ENCODE data around the gene KLHL11. TPM values are rescaled to one million over a fixed set of nuclear protein-coding genes. Genes with fewer than 3 reads are reported as not detected.
"Not testable (repeated sequence)": the region's sequence is repeated elsewhere in the genome, so short reads cannot be mapped to it uniquely, and the experiment has no call there.

KLHL11 gene
- total RNA-seq, 1 experiment from 2014 or later = 13.3 TPM

DNA sequence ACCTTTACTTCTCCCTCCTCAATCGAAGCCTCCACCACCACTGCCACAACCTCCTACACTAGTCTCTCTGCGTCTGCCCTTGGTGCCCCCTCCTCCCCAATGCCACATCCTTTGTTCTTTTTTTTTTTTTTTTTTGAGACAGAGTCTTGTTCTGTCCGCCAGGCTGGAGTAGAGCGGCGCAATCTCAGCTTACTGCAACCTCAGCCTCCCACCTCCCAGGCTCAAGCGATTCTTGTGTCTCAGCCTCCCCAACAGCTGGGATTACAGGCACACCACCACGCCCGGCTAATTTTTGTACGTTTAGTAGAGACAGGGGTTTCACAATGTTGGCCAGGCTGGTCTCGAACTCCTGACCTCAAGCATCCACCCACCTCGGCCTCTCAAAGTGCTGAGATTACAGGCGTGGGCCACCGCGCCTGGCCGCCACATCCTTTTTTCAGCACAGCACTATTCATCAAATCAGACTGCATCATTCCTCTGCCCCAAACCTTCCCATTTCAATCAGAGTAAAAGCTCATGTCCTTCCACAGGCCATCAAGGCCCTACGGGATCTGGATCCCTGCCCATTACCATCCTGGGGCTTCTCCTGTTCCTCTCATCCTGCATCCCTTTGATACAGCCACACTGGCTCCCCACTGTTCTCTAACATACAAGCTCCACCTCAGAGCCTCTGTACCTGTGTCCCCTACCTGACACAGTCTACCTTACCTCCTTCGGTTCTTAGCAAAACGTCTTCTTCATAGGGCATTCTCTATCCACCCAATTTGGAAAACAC lies 2.0 kb downstream of the KLHL11 start:
- H3K36me3 ChIP-seq = peaks cover 17% of the 10 kb centered on the region
- DNase-seq = no peak
- no peaks in the 10 kb centered on the region for H3K27me3 ChIP-seq
- peak overlapping the region; percentile 83 for H3K4me3 ChIP-seq
- no peaks in the 10 kb centered on the region for H3K9me3 ChIP-seq

DNA sequence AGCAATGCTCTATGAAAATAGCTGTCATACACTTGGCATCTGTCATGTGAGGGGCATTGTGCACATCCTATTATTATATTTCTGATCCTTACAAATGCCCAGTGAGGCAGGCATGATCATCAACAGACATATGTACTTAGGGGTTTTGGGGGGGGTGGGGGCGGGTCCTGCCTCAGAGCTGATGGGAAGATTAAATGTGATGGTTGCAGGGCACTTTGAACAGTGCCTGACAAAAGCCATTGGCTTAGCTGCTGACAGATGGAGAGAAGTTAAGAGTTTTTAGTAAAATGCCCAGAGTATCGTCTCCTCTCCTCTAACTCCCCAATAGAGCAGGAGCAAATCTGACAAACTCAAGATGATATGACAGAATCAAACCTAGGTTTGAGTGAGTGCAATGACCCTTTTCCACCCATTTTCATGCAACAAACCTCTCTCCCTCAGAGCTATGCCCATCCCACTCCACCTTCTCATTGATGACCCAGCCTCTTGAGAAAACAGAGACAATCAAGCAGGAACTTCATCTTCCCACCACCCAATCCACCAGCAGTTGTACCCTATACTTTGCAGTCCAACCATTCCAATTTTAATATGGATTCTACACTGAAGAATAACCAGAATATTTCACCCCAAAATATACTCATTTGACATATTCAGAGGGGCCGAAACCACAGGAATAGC lies 4.8 kb downstream of the KLHL11 start:
- no peaks in the 10 kb centered on the region for H3K27me3 ChIP-seq
- no peaks in the 10 kb centered on the region for H3K9me3 ChIP-seq
- no peaks in the 10 kb centered on the region; the same call in 1 of the 2 replicates for H3K36me3 ChIP-seq
- no peak for DNase-seq
- H3K4me3 ChIP-seq = no peak overlapping the region

DNA sequence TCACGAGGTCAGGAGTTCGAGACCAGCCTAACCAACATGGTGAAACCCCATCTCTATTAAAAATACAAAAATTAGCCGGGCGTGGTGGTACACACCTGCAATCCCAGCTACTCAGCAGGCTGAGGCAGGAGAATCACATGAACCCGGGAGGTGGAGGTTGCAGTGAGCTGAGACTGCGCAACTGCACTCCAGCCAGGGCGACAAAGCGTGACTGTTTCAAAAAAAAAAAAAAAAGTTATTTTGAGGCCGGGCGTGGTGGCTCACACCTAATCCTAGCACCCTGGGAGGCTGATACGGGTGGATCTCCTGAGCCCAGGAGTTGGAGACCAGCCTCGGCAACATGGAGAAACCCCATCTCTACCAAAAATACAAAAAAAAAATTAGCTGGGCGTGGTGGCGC lies 13.8 kb downstream of the KLHL11 start:
- not testable (repeated sequence) for H3K27me3 ChIP-seq, H3K4me3 ChIP-seq, H3K9me3 ChIP-seq, DNase-seq
- peaks cover 38% of the 10 kb centered on the region for H3K36me3 ChIP-seq

DNA sequence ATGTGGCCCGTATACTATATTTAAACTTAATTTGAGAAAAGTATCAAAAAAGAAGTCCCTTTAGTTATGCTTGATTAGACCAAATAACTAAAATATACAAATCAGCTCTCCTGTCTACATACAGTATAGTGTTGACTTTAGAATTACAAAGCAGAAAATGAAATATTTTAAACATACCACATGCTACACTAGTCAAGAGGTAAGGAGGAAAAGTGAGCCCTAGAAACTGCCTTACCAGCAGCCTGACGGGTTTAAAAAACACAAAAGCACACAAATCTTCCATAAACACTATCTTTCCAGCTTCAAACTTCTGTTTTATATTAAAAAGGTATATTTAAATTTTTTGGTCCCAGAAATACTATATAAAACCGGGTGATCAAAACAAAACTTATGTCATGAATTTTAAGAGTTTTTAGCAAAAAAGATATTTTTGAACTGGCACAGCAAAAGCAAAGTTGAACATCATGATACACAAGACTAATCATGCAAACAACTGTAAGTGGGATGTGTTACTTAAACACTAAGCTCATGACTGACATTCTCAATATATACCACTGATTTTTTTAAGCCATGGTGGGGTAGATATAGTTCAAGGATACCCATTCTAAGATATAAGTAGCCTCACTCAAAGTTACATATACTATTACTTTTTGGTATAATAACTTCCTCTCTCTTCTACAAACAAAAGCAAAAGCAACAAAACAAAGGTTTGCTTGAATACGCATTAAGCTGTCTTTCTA lies 15.8 kb downstream of the KLHL11 start:
- DNase-seq = no peak
- Histone ChIP-seq H3K4me3 (no peak overlapping the region), H3K27me3 (no peaks in the 10 kb centered on the region)

DNA sequence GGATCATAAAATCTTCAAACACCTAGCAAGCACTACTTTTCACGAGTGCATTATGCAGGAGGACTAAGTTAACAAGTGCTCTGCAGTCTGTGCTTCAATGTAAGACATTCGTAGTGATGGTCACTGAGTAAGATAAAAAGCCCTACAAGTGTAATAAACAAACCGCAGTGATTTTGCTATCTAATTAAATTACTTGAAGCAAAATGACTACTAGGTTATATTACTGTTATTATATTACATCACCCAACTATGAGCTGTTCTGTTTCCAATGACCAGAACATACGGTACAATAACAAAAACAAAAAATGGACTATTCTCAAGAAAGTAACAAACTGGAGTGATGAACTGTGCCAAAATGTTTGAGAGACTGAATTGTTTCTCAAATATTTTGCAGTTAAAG lies 16.4 kb downstream of the KLHL11 start:
- Histone ChIP-seq H3K27me3 (no peaks in the 10 kb centered on the region), H3K9me3 (no peaks in the 10 kb centered on the region), H3K36me3 (peaks cover 24% of the 10 kb centered on the region), H3K4me3 (no peak overlapping the region)
- no peak for DNase-seq

More for the DNA sequence above, 15.8 kb downstream of the KLHL11 start:
- Histone ChIP-seq H3K9me3 (no peaks in the 10 kb centered on the region), H3K36me3 (peaks cover 30% of the 10 kb centered on the region)

DNA sequence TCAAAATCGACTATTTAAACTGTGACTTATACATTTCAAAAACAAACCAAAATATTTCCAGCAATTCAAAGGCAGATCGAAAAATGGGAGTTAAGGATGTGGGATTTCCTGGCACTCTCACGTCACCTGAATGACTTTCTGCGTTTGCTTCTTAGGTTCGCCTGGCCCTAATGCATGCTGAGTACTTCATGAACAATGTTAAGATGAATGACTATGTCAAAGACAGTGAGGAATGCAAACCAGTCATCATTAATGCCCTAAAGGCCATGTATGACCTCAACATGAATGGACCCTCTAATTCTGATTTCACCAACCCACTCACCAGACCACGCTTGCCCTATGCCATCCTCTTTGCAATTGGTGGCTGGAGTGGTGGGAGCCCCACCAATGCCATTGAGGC lies 20.3 kb downstream of the KLHL11 start:
- DNase-seq = no peak
- Histone ChIP-seq H3K9me3 (no peaks in the 10 kb centered on the region), H3K4me3 (no peak overlapping the region), H3K36me3 (peaks cover 3% of the 10 kb centered on the region), H3K27me3 (no peaks in the 10 kb centered on the region)

DNA sequence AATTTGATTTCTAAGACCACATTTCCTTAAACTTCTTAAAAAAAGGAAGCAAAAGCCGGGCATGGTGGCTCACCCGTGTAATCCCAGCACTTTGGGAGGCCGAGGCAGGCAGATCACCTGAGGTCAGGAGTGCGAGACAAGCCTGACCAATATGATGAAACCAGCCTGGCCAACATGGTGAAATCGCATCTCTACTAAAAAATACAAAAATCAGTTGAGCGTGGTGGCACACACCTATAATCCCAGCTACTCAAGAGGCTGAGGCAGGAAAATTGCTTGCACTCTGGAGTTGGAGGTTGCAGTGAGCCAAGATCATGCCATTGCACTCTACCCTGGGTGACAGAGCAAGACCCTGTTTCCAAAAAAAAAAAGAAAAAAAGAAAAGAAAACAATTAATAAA lies 24.4 kb downstream of the KLHL11 start:
- not testable (repeated sequence) for H3K36me3 ChIP-seq, H3K9me3 ChIP-seq, H3K4me3 ChIP-seq, H3K27me3 ChIP-seq, DNase-seq

DNA sequence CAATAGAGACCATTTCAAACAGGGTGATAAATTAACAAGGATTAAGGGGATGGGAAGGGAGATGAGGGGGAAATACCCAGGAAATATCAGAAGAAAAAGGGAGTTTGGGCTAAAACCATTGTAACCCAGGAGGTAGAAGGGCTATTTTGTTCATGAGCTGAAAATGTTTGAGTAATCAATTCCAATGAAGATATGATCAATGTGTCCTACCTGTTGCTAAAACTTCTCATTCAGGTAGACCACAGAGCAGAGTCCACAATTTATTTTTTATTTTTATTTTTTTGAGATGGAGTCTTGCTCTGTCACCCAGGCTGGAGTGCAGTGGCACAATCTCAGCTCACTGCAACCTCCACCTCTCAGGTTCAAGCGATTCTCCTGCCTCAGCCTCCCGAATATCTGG lies 25.8 kb downstream of the KLHL11 start:
- not testable (repeated sequence) for H3K27me3 ChIP-seq, DNase-seq, H3K9me3 ChIP-seq, H3K4me3 ChIP-seq, H3K36me3 ChIP-seq

DNA sequence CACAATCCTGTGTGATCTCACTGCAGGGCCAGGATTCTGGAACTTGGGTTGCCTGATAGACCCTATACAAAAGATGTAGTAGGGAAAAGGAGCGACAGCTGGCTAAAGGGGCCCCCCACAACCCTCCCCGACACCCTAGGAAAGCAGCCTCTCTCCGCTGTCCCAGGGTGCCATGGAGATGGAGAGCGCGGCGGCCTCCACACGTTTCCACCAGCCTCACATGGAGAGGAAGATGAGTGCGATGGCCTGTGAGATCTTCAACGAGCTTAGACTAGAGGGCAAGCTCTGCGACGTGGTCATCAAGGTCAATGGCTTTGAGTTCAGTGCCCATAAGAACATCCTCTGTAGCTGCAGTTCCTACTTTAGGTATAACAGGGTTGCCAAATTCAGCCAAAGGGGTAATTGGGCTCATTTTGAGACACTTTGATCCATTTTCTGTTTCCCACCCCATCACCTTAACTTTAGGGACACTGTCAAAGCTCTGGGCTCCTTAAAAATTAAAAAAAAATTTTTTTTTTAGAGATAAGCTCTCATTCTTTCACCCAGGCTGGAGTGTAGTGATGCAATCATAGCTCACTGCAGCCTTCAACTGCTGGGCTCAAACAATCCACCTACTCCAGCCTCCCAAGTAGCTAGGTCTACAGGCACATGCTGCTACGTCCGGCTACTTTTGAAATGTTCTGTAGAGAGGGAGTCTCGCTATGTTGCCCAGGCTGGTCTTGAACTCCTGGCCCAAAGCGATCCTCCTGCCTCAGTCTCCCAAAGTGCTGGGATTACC lies 27.3 kb downstream of the KLHL11 start, which contains the start of gene KLHL10:
Gene KLHL10 (plus strand): TSS at position 65 of the 778 bp plus-strand sequence. CDS start 108 bp downstream, at position 173.
- Histone ChIP-seq H3K9me3 (no peaks in the 10 kb centered on the region), H3K4me3 (peak within 1 kb of the TSS; percentile 79), H3K36me3 (peaks cover 10% of the 10 kb centered on the region), H3K27me3 (no peaks in the 10 kb centered on the region)
- DNase-seq = no peak

DNA sequence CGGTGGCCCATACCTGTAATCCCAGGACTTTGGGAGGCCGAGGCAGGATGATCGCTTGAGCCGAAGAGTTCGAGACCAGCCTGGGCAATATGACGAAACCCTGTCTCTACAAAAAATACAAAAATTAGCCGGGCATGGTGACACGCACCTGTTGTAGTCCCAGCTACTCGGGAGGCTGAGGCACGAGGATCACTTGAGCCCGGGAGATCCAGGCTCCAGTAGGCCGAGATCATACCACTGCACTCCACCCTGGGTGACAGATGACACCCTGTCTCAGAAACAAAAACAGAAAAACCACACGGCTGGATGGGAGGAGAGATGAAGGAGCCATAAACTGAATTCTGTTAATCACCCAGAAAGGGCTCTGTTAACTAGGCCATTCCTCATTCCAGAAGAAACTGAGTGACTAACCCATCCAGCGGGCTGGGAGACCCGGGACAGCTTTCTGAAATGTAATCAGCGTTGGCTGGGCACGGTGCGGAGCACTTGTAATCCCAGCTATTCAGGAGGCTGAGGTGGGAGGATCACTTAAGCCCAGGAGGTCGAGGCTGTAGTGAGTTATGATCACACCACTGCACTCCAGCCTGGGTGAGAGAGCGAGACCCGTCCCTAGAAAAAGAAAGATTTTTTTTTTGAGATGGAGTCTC lies 28.6 kb downstream of the KLHL11 start:
- no peaks in the 10 kb centered on the region for H3K27me3 ChIP-seq
- no peak for DNase-seq
- no peaks in the 10 kb centered on the region for H3K9me3 ChIP-seq
- H3K4me3 ChIP-seq = peak overlapping the region; percentile 79
- peaks cover 13% of the 10 kb centered on the region for H3K36me3 ChIP-seq

DNA sequence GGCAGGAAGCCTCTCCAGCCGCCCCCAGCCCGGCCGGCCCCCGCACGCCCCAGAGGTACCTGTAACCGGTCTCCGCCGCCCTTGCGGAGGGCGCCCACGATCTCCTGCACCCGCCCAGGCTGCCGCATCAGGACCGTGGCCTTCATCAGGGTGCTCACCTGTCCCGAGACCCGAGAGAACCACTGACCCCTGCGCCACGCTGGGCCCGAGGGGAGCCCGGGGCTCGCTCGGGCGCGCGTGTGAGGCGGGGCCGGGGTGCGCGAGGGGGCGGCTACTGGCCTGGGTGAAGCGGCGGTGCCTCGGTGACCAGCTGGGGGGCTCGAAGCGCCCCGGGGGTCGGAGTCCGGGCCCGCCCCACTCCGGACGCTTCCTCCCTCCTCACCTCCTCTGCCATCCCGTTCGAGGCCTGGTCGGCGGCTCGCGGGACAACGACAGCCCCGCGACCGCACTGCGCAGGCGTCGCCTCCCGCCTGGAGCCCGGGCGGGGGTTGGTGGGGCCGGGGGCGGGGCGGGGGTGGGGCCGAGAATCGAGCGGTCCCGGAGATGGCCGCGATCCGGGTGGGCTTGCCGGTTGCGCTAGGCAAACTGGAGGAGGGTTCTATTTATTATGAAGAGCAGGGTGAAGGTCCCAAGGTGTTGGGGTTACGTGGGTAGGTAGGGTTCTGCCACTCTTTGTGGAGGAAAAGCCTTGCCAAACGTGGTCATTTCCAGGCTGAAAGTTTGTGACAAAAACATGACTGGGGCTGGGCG lies 29.2 kb downstream of the KLHL11 start, which contains the start of gene NT5C3B:
Gene NT5C3B (minus strand): TSS at position 433 of the 750 bp plus-strand sequence. CDS start 39 bp downstream, at position 394.
- H3K36me3 ChIP-seq = peaks cover 17% of the 10 kb centered on the region
- DNase-seq = peak; percentile 66
- H3K27me3 ChIP-seq = no peaks in the 10 kb centered on the region
- no peaks in the 10 kb centered on the region for H3K9me3 ChIP-seq
- peak within 1 kb of the TSS; percentile 79 for H3K4me3 ChIP-seq

DNA sequence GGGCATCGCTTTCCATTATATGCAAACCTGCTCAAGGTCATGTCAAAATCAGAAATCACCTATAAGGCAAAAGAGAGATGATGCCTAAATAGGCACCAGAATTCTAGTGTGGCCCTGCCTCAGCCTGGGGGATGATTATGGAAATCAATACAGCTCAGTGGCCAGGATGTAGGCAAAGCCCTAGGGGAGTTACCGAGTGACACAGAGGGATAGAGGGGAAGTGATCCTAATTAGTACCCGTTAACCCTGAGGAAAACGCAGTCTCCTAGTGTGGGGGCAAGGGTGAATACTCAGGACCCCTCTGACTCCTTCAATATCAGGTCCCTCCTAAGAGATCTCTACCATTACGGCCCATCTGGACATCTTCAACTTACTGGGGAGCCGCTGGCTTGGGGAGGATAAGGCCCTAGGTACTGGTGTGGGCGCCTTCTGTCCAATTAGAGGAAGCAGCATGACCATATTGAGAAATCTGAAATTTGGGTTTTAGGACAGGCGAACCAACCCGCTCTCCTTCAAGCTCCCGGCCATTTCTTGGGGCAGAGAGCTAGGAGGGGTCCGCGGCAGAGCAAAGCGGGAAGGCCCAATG lies 29.9 kb downstream of the KLHL11 start:
- peak overlapping the region; percentile 79 for H3K4me3 ChIP-seq
- no peaks in the 10 kb centered on the region for H3K9me3 ChIP-seq
- DNase-seq = no peak
- peaks cover 23% of the 10 kb centered on the region for H3K36me3 ChIP-seq
- H3K27me3 ChIP-seq = no peaks in the 10 kb centered on the region

DNA sequence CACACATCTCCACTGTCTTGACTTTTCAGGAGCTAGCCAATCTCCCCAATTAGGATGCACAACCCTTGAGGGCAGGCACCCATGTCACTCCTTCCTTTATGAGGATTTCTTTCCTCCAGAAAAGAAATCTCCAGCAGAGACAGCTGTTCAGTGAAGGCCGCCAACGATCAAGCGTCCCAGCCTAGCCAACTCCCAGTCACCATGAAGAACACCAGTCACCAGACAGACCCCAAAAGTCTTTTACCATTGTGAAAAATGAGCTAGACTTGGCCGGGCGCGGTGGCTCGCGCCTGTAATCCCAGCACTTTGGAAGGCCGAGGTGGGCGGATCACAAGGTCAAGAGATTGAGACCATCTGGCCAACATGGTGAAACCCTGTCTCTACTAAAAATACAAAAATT lies 35.3 kb downstream of the KLHL11 start:
- peaks cover 53% of the 10 kb centered on the region for H3K36me3 ChIP-seq
- H3K27me3 ChIP-seq, DNase-seq, H3K9me3 ChIP-seq, H3K4me3 ChIP-seq: not testable (repeated sequence)

DNA sequence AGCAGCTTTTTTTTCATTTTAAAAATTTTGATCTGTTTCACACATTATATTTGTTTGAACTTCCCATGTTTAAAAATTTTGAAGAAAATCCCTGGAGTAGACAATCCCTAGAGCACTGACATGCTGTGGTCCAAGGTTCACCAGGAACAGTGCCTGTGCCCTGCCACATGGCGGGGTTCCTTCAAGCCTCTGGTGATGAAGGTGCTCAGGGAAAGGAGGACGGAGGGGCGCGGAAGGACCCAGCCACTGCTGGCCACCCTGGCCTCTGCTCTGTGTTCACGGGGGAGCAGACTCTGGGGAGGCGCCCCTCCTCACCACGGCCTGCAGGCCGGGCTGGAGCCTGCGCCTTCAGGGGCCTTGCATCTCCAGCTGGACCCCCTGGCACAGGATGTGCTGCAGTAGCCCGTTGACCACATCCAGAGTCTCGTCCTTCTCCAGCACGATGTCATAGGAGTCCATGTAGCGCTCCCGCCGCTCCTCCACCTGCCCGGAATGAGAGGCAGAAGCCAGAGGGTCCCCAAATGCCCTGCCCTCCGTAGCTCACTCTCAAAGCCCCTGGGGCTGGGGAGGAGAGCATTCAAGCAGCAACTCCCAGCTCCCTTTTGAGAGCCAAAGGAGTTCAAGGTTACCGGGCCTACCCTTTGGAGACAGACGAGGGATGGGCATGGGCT lies 39.9 kb downstream of the KLHL11 start:
- no peak overlapping the region for H3K4me3 ChIP-seq
- no peaks in the 10 kb centered on the region for H3K9me3 ChIP-seq
- no peaks in the 10 kb centered on the region for H3K27me3 ChIP-seq
- DNase-seq = no peak
- peaks cover 55% of the 10 kb centered on the region for H3K36me3 ChIP-seq

DNA sequence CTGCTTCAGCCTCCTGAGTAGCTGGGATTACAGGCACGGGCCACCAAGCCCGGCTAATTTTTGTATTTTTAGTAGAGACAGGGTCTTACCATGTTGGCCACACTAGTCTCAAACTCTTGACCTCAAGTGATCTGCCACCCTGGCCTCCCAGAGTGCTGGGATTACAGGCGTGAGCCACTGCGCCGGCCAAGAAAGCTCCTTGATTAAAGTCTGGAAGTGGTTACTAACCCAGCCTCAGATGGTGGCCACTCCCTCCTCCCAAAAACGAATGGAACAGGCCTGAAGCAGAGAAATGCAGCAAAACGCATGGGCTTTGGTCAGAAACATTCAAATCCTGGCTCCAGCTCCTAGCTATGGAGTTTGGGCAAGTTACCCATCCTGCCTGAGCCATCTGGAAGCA lies 41.1 kb downstream of the KLHL11 start:
- H3K4me3 ChIP-seq = no peak overlapping the region
- no peak for DNase-seq
- peaks cover 57% of the 10 kb centered on the region for H3K36me3 ChIP-seq

More for the DNA sequence above, 41.1 kb downstream of the KLHL11 start:
- H3K27me3 ChIP-seq = no peaks in the 10 kb centered on the region
- no peaks in the 10 kb centered on the region for H3K9me3 ChIP-seq

All from MG63 (cell line).